ENCODE data around the gene RPS6KC1. TPM values are rescaled to one million over a fixed set of nuclear protein-coding genes. Genes with fewer than 3 reads are reported as not detected.
"Not testable (repeated sequence)": the region's sequence is repeated elsewhere in the genome, so short reads cannot be mapped to it uniquely, and the experiment has no call there.

RPS6KC1 gene
- total RNA-seq, 3 donors from 2014 or later (not counting 1 experiment from before 2014, with no cell fraction given): 19.6 to 32.7 (median 24.1) TPM

DNA sequence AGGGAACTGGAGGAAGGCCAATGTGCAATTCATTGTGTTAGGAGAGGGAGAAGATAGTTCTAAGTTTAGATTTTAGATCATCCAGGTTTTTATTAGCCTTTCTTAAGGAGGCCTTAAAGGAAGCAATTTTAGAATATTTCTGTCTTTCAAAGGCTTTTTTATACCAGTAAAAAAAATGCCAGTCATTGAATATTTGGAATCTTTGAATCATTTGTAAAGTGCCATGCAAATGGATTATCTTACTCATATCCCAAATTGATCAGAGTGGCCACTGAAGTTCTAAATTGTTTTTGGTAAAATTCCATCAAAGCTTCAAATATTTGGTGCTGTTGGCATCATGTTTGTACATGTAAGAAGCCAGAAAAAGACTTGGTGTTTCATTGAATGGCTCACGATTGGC, 244.8 kb downstream of the RPS6KC1 start:
- Histone ChIP-seq H3K27ac (ENCODE audit: low read length) (no peak overlapping the region), H3K4me1 (ENCODE audit: control insufficient read depth, insufficient read depth, low read length) (no peaks in the 10 kb centered on the region), H3K27me3 (ENCODE audit: control insufficient read depth, insufficient read depth, low read length) (no peaks in the 10 kb centered on the region), H3K4me3 (ENCODE audit: low read length) (no peak overlapping the region), H3K9me3 (ENCODE audit: control insufficient read depth, insufficient read depth, low read length) (peaks cover 3% of the 10 kb centered on the region), H3K36me3 (ENCODE audit: control insufficient read depth, insufficient read depth, low read length) (no peaks in the 10 kb centered on the region)
- intact Hi-C loops (cut with micrococcal nuclease): no loop called here
- Mint-ChIP-seq H3K4me1 (no peaks in the 10 kb centered on the region), H3K4me3 (no peak overlapping the region), H3K27me3 (ENCODE audit: low read depth in 2 of 2) (no peaks in the 10 kb centered on the region), H3K27ac (no peak overlapping the region), H3K9me3 (peaks cover 2 to 7% of the 10 kb centered on the region in 2 donors), H3K36me3 (no peaks in the 10 kb centered on the region)
- ATAC-seq (no peak), DNase-seq (no peak)
- TF ChIP-seq, protein P1, sequence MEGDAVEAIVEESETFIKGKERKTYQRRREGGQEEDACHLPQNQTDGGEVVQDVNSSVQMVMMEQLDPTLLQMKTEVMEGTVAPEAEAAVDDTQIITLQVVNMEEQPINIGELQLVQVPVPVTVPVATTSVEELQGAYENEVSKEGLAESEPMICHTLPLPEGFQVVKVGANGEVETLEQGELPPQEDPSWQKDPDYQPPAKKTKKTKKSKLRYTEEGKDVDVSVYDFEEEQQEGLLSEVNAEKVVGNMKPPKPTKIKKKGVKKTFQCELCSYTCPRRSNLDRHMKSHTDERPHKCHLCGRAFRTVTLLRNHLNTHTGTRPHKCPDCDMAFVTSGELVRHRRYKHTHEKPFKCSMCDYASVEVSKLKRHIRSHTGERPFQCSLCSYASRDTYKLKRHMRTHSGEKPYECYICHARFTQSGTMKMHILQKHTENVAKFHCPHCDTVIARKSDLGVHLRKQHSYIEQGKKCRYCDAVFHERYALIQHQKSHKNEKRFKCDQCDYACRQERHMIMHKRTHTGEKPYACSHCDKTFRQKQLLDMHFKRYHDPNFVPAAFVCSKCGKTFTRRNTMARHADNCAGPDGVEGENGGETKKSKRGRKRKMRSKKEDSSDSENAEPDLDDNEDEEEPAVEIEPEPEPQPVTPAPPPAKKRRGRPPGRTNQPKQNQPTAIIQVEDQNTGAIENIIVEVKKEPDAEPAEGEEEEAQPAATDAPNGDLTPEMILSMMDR (IDR thresholded peaks at IDR 0.05): no peak
- WGBS (ENCODE audit: insufficient coverage): 95% methylated on average over 1 of the region's 1 CpG

DNA sequence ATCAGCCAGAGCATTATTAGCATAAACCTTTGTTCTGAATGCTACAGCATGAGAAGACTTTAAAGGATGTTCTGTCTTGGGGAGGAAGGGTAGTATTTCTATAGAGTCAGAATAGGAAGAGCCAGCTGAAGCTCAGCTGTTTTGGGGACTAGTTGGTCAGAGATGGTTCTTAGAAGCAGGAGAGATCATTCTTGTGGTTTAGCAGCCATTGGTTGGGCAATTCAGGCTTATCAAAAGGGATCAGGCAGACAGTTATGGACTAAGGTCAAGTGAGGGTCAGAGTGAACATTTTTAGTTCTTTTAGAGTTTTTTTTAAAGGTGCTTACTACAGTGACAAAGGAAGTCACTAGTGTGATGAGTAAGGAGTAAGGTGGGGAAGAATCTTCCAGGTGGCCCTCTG, 245.5 kb downstream of the RPS6KC1 start:
- Histone ChIP-seq H3K27ac (ENCODE audit: low read length) (no peak overlapping the region), H3K4me3 (ENCODE audit: low read length) (no peak overlapping the region), H3K27me3 (ENCODE audit: control insufficient read depth, insufficient read depth, low read length) (no peaks in the 10 kb centered on the region), H3K36me3 (ENCODE audit: control insufficient read depth, insufficient read depth, low read length) (no peaks in the 10 kb centered on the region), H3K9me3 (ENCODE audit: control insufficient read depth, insufficient read depth, low read length) (peaks cover 3% of the 10 kb centered on the region), H3K4me1 (ENCODE audit: control insufficient read depth, insufficient read depth, low read length) (no peaks in the 10 kb centered on the region)
- intact Hi-C loops (cut with micrococcal nuclease): no loop called here
- no peaks in the 10 kb centered on the region for H3K4me1 Mint-ChIP-seq
- TF ChIP-seq, protein P1 (IDR thresholded peaks at IDR 0.05): no peak
- no peaks in the 10 kb centered on the region for H3K27me3 Mint-ChIP-seq (ENCODE audit: low read depth in 2 of 2)
- no peaks in the 10 kb centered on the region for H3K36me3 Mint-ChIP-seq
- ATAC-seq: no peak
- DNase-seq: no peak
- peaks cover 2 to 7% of the 10 kb centered on the region in 2 donors for H3K9me3 Mint-ChIP-seq
- H3K27ac Mint-ChIP-seq: no peak overlapping the region
- H3K4me3 Mint-ChIP-seq: no peak overlapping the region

DNA sequence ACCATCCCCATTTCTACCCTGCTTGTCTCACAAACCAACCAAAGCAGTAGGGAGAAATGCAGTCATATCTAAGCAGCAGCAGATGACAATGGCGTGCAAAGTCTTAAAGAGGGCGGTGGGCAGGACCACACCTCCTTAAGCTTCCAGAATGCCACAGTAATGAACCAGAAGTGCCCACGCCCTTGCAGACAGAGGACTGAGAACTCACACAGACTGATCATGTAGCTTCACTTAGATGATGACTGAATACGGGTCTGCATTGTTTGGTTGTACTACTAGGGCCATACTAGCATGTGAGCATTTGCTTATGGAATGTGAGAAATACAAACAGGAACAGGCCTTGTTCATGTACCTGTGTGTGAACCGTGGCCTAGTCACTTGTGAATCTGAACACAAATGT, 246.0 kb downstream of the RPS6KC1 start:
- Histone ChIP-seq H3K27ac (ENCODE audit: low read length) (no peak overlapping the region), H3K36me3 (ENCODE audit: control insufficient read depth, insufficient read depth, low read length) (no peaks in the 10 kb centered on the region), H3K4me1 (ENCODE audit: control insufficient read depth, insufficient read depth, low read length) (no peaks in the 10 kb centered on the region), H3K27me3 (ENCODE audit: control insufficient read depth, insufficient read depth, low read length) (no peaks in the 10 kb centered on the region), H3K4me3 (ENCODE audit: low read length) (no peak overlapping the region), H3K9me3 (ENCODE audit: control insufficient read depth, insufficient read depth, low read length) (peaks cover 3% of the 10 kb centered on the region)
- H3K27ac Mint-ChIP-seq: no peak overlapping the region
- no peak for DNase-seq
- H3K9me3 Mint-ChIP-seq: peaks cover 2 to 7% of the 10 kb centered on the region in 2 donors
- intact Hi-C loops (cut with micrococcal nuclease): no loop called here
- no peaks in the 10 kb centered on the region for H3K4me1 Mint-ChIP-seq
- 92% methylated on average over 5 of the region's 5 CpGs for WGBS (ENCODE audit: insufficient coverage)
- no peaks in the 10 kb centered on the region for H3K36me3 Mint-ChIP-seq
- TF ChIP-seq, protein P1 (IDR thresholded peaks at IDR 0.05): no peak
- no peak for ATAC-seq
- H3K4me3 Mint-ChIP-seq: no peak overlapping the region
- no peaks in the 10 kb centered on the region for H3K27me3 Mint-ChIP-seq (ENCODE audit: low read depth in 2 of 2)

DNA sequence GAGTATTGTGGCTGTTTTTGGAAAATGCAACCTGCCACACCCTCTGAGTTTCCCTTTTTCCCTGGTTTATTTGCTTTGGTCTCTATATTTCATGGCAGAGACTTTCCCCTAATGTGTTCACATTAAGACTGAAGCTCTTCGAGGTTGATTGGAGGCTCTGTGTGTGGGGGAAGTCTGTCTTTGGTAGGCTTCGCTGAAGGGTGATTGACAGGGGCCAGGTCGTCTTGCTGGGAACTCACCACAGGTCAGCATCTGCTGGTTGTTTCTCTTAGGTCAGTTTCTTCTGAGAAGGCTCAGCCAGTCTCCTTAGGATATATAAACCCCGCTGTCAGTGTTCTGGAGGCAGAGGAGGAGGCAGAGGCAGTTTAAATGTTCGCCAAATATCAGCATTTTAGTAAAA, 249.4 kb downstream of the RPS6KC1 start:
- H3K27ac ChIP-seq (ENCODE audit: low read length): no peak overlapping the region
- Mint-ChIP-seq H3K36me3 (no peaks in the 10 kb centered on the region), H3K27me3 (ENCODE audit: low read depth in 2 of 2) (no peaks in the 10 kb centered on the region), H3K4me3 (no peak overlapping the region), H3K4me1 (no peaks in the 10 kb centered on the region), H3K9me3 (peaks cover 2 to 7% of the 10 kb centered on the region in 2 donors), H3K27ac (no peak overlapping the region)
- no peaks in the 10 kb centered on the region for H3K27me3 ChIP-seq (ENCODE audit: control insufficient read depth, insufficient read depth, low read length)
- no peak overlapping the region for H3K4me3 ChIP-seq (ENCODE audit: low read length)
- 74% methylated on average over 3 of the region's 5 CpGs for WGBS (ENCODE audit: insufficient coverage)
- H3K9me3 ChIP-seq (ENCODE audit: control insufficient read depth, insufficient read depth, low read length): peaks cover 3% of the 10 kb centered on the region
- no peaks in the 10 kb centered on the region for H3K36me3 ChIP-seq (ENCODE audit: control insufficient read depth, insufficient read depth, low read length)
- H3K4me1 ChIP-seq (ENCODE audit: control insufficient read depth, insufficient read depth, low read length): no peaks in the 10 kb centered on the region
- TF ChIP-seq, protein P1 (IDR thresholded peaks at IDR 0.05): no peak
- DNase-seq (no peak), ATAC-seq (no peak)
- intact Hi-C loops (cut with micrococcal nuclease): no loop called here

DNA sequence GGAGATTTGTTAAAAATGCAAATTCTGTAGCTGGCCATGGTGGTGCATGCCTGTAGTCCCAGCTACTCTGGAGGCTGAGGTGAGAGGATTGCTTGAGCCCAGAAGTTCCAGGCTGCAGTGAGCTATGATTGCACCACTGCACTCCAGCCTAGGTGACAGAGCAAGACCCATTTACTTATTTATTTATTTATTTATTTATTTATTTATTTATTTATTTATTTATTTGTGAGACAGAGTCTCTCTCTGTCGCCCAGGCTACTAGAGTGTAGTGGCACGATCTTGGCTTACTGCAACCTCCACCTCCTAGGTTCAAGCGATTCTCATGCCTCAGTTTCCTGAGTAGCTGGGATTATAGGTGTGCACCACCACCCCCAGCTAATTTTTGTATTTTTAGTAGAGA, 250.5 kb downstream of the RPS6KC1 start:
- H3K4me1 ChIP-seq (ENCODE audit: control insufficient read depth, insufficient read depth, low read length); H3K36me3 ChIP-seq (ENCODE audit: control insufficient read depth, insufficient read depth, low read length); H3K4me3 ChIP-seq (ENCODE audit: low read length); H3K36me3 Mint-ChIP-seq; intact Hi-C loops (cut with micrococcal nuclease); H3K27me3 Mint-ChIP-seq (ENCODE audit: low read depth in 2 of 2); H3K9me3 Mint-ChIP-seq; H3K27me3 ChIP-seq (ENCODE audit: control insufficient read depth, insufficient read depth, low read length); H3K4me1 Mint-ChIP-seq; H3K4me3 Mint-ChIP-seq; H3K27ac Mint-ChIP-seq; ATAC-seq; H3K27ac ChIP-seq (ENCODE audit: low read length); DNase-seq; H3K9me3 ChIP-seq (ENCODE audit: control insufficient read depth, insufficient read depth, low read length): not testable (repeated sequence)
- 87% methylated on average over 3 of the region's 3 CpGs for WGBS (ENCODE audit: insufficient coverage)

Measured in natural killer cell (primary cell).